ENCODE data around the gene SNX3. TPM values are rescaled to one million over a fixed set of nuclear protein-coding genes. Genes with fewer than 3 reads are reported as not detected.

The SNX3 gene
- total RNA-seq, 1 donor from 2014 or later: 179 TPM

DNA sequence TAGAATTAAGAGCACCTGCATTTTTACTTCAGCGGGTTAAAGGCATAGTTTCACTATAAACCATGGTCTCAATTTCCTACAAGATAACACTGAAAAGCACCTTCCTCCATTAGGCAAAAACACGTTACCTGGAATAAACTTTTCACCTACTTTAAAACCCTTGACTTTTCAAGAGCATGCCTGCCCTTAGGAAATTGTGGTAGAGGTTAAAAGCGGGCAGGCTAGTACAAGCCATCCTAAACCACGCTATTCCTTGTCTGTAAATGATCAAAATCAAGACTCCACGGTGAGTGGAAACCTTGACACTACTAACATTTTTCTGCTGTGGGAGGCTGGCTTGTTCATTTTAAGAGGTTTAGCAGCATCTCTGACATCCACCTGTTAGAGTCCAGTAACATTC is 51.1 kb downstream of the SNX3 start:
- no peaks in the 10 kb centered on the region for H3K4me1 ChIP-seq
- no peaks in the 10 kb centered on the region for H3K9me3 ChIP-seq
- H3K27ac ChIP-seq: no peak overlapping the region
- H3K4me3 ChIP-seq: no peak overlapping the region
- no peaks in the 10 kb centered on the region for H3K27me3 ChIP-seq
- H3K36me3 ChIP-seq: peaks cover 25% of the 10 kb centered on the region
- DNase-seq: no peak
- intact Hi-C loops (cut with DNase I): no loop called here
- TF ChIP-seq, protein P1, sequence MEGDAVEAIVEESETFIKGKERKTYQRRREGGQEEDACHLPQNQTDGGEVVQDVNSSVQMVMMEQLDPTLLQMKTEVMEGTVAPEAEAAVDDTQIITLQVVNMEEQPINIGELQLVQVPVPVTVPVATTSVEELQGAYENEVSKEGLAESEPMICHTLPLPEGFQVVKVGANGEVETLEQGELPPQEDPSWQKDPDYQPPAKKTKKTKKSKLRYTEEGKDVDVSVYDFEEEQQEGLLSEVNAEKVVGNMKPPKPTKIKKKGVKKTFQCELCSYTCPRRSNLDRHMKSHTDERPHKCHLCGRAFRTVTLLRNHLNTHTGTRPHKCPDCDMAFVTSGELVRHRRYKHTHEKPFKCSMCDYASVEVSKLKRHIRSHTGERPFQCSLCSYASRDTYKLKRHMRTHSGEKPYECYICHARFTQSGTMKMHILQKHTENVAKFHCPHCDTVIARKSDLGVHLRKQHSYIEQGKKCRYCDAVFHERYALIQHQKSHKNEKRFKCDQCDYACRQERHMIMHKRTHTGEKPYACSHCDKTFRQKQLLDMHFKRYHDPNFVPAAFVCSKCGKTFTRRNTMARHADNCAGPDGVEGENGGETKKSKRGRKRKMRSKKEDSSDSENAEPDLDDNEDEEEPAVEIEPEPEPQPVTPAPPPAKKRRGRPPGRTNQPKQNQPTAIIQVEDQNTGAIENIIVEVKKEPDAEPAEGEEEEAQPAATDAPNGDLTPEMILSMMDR (IDR thresholded peaks at IDR 0.05): no peak
- peak; percentile 60 for ATAC-seq

DNA sequence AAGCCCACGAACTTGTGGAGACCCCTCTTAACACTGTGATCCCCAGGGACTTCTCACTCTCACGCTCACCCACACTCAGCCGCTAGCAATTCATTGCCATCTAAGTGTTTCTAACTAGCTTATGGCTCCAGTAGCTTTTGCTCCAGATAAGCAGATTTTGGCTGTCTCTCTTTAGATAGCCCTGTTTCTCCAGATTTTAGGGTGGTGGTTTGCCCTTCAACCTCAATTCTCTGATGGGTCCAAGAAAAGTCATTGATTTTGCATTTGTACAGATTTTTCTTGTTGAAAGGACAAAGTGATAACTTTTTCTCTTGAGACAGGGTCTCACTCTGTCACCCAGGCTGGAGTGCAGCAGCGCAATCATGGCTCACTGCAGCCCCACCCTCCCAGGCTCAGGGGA is 53.8 kb downstream of the SNX3 start:
- Histone ChIP-seq H3K36me3 (peaks cover 9% of the 10 kb centered on the region), H3K27ac (no peak overlapping the region), H3K4me1 (no peaks in the 10 kb centered on the region), H3K4me3 (no peak overlapping the region), H3K27me3 (no peaks in the 10 kb centered on the region), H3K9me3 (no peaks in the 10 kb centered on the region)
- intact Hi-C loops (cut with DNase I): no loop called here
- TF ChIP-seq, protein P1 (IDR thresholded peaks at IDR 0.05): no peak
- ATAC-seq (no peak), DNase-seq (no peak)

DNA sequence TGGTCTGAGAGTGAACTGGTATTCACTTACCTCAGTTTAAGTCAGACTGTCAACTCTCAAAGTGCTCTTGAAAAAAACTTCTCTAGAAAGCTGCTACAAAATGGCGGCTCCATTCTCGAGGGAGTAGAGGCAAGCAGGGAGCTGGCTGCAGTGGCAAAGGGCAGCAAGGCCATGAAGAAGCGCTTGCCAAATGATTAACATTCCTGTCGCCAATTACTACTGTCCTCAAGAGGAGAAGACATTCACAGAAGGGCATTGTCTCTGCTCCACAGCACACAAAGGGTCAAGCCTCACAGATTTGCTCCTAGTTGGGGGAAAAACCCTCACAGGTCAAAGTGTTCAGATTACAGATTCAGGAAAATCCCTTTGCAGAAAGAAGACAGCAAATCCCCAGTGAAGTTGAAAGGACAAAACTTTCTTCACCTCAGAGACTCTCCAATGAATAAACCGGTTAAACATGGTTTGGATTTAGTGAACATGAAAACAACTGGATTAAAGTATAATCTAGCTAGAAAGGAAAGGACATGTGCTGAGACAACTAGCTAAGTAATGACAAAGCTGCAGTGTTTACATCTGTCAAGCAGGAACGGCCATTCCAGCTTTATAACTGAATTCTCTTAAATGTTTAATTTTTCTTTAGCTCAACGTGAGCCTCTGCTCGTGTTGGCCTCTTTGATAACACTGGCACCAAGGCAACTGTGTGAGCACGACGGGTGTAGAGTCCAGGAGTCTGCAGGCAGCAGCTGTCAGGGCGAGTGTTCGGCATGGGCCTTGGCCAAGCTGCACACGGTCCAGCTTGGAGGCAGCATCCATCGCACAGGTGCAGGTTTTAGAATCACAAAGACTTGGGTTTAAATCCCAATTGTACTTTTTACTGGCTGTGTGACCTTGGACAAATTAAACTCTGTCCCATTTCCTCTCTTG is 57.4 kb downstream of the SNX3 start:
- DNase-seq (no peak), ATAC-seq (no peak)
- Histone ChIP-seq H3K36me3 (no peaks in the 10 kb centered on the region), H3K9me3 (no peaks in the 10 kb centered on the region), H3K27ac (no peak overlapping the region), H3K4me3 (no peak overlapping the region), H3K4me1 (no peaks in the 10 kb centered on the region), H3K27me3 (no peaks in the 10 kb centered on the region)
- TF ChIP-seq, protein P1 (IDR thresholded peaks at IDR 0.05): no peak
- intact Hi-C loops (cut with DNase I): no loop called here

DNA sequence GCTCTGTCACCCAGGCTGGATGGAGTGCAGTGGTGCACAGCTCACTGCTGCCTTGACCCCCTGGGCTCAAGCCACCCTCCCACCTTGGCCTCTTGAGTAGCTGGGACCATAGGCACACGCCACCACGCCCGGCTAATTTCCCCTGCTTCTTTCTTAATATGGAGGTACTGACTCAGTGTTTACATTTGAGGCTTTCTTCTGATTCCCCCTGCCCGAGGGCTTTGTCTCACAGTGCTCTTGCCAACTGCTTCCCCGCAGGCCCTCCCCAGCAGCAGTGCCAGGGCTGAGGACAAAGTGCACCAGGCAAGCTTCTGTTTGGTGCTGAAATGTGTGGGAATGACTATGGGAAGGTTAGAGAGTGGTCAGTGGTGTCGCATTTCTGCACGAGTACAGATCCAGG is 60.2 kb downstream of the SNX3 start:
- intact Hi-C loops (cut with DNase I): no loop called here
- DNase-seq: no peak
- Histone ChIP-seq H3K4me3 (no peak overlapping the region), H3K9me3 (no peaks in the 10 kb centered on the region), H3K4me1 (no peaks in the 10 kb centered on the region), H3K27ac (no peak overlapping the region), H3K36me3 (no peaks in the 10 kb centered on the region), H3K27me3 (no peaks in the 10 kb centered on the region)
- ATAC-seq: no peak
- TF ChIP-seq, protein P1 (IDR thresholded peaks at IDR 0.05): no peak

DNA sequence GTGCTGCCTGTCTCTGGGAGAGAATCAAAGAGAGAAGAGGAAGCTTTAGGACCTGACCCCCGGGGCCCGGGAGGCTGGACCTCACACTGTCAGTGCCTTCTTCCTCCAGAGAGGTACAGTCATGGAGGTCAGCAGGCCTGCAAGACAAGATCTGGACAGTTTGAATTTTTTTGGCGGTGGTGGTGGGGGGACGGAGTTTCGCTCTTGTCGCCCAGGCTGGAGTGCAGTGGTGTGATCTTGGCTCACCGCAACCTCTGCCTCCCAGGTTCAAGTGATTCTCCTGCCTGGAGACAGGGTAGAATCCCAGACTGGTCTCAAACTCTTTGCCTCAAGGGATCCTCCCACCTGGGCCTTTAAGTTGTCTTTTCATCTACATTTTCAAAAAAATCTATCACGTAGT is 60.7 kb downstream of the SNX3 start:
- intact Hi-C loops (cut with DNase I): no loop called here
- TF ChIP-seq, protein P1 (IDR thresholded peaks at IDR 0.05): no peak
- DNase-seq (no peak), ATAC-seq (no peak)
- H3K4me3 ChIP-seq: no peak overlapping the region
- no peaks in the 10 kb centered on the region for H3K4me1 ChIP-seq
- H3K27me3 ChIP-seq: no peaks in the 10 kb centered on the region
- H3K36me3 ChIP-seq: no peaks in the 10 kb centered on the region
- no peak overlapping the region for H3K27ac ChIP-seq
- H3K9me3 ChIP-seq: no peaks in the 10 kb centered on the region

Measured in upper lobe of right lung (tissue), 1 donor.